GM21390 (cell line): ENCODE measurements around the gene STYXL1.
"Not testable (repeated sequence)": the region's sequence is repeated elsewhere in the genome, so short reads cannot be mapped to it uniquely, and the experiment has no call there.

Experiments used
- ATAC-seq: cut with Tn5 transposase; IDR thresholded peaks from one replicate; pipeline ENCODE4 v1.9.1; 2021; ENCODE audit not compliant: unreplicated experiment

STYXL1 gene

DNA sequence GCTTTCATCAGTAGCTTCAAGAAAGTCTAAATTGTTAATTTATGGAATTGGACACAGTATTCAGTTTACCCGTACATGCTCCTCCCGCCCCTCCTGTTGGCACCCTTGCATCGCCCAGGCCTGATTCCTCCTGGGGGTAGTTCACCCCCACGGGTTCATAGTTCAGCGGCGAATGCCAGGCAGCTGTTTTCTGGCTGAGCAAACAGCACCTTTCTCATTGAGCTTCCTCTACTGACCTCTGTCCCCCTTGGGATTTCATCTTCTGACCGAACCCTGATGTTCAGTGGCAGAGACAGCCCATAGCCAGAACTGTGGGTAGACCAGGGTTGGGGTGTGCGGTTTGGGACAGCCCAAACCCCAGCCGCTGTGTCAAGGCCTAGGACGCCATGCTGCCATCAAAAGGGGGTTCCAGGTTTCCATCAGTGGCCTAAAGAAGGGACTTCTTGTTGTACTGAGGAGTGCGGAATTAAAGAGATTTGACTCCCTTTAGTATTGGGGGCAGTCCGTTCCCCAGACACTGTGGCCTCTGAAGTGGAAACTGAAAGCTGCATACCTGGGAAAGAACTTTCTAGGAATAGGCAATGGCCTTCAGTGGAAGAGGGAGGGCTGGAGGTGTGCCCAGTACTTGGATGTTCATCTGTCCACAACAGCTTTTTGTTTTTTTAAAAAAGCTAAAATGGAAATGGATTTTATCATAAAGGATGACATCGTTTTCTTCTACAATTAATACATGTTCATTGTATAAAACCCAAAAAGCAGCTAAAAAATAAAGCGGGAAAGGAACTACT, 19.1 kb upstream of the STYXL1 start:
- no peak for ATAC-seq

DNA sequence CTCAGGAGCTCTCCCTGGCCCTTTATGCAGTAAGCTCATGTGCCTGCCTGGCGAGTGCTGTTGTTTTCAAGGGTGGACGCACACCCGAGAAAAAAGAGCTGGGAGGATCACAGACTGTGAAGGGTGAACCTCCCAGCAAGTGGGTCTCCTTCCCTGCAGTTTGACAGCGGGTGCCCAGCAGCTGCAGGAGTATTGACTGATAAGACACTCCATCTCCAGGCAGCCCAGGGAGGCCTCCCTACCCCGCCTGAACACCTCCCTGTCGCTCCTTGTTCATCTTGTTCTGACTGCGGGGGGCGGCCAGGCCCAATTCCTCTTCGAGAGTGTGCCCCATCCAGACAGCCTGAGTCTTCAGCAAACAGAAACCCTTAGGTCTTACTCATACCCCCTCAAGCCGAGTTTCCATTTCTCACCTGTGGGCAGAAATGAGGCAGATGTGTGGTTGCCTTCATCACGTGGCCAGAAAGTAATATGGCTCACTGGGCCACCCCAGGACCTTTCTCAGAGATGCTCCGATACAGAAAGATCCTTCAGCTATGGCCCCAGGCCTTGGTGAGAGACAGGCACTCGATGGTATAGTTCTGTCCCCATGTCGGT, 17.3 kb upstream of the STYXL1 start:
- ATAC-seq: no peak

DNA sequence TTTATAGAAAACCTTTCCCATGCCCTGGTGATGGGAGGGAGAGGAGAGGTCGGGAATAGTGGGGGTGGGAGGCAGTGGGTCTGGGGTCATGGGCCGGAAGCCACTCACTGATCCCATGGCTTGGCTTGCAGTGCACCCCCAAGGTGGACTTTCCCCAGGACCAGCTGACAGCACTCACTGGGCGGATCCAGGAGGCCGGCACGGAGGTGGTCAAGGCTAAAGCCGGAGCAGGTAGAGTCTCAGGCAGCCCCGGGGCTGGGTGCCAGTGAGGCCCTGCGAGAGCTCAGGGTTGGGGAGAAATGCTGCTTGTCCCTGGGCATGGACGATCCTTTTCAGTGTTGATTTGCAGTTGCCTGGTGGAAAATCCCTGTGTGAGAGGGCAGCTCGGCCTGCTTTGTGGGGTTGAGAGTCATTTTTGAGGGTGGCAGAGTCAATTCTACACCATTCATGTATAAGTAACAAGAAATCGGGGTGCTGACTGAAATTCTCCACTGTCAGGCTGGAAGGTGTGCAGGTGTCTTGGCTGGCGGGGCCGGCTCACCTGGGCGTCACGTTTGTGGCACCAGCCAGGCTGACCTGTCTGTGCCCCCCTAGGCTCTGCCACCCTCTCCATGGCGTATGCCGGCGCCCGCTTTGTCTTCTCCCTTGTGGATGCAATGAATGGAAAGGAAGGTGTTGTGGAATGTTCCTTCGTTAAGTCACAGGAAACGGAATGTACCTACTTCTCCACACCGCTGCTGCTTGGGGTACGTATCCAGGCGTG, 16.6 kb upstream of the STYXL1 start:
- ATAC-seq: no peak

DNA sequence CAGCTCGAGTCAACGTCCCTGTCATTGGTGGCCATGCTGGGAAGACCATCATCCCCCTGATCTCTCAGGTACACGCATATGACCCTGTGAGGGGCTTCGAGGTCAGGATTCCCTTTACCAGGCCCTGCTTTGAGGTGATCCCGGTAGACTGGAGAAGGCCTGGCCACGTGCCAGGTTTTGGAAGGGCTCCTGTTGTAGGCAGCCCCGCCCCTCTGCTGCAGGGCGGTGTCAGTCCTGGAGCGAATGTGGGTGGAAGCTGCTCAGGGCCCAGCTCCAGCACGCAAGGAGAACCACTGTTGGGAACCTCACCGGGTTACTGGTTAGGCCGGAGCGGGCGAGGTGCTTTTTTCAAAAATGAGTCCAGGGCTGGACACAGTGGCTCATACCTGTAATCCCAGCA, 15.7 kb upstream of the STYXL1 start:
- ATAC-seq: no peak

DNA sequence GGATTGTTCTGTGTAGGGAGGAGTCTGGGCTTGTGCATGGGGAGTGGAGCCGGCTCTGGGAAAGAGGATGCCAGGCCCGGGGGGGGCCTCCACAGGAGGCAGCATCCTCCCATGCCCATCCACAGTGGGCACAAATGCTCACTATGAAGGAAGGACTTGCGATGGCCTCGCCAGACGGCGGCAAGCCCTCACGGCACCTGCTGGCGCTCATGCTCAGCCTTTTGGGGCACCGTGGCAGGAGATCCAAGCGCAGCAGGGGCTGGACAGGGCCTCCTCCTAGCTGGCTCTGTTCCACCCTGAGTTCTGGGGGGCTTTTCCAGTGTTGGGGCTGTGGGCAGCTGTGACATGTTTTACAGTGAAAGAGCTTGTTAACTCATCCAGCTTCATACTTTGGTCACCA, 15.3 kb upstream of the STYXL1 start:
- ATAC-seq: no peak

DNA sequence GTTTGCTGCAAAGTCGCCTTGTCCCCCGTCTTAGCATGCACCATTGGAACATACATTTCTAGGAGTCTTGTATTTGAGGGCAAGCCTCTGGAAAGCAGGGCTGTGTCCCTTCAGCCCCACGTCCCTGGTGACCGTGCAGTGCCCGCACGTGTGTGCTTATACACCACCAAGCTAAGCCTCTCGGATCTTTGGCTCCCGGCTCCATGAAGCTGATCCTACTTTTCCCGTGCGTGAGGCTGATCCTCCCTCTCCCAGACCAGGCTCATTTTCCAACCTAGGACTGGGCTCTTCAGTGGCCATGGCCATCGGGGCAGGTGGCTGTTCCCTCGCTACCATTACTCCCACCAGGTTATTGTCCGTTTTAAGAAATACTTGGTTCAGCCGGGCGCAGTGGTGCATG, 14.5 kb upstream of the STYXL1 start:
- no peak for ATAC-seq

DNA sequence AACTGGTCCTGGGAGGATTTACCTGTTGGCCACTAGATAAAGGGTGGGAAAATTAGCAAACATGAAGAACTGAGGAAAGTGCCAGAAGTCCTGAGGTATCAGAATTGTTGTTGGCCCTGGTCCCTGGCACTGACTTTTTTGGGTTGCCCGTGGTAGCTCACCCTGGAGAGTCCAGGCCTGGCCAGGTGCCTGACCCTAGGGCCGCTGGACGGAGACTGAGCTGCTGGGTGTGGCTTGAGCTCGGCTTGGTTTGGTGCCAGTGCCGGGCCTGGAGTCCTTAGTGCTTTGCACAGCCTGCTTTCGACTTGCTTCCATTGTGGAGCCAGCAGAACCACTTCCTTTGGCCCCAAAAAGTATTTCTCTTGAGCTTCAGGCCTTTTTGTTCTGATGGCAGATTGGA, 13.0 kb upstream of the STYXL1 start:
- ATAC-seq: no peak

DNA sequence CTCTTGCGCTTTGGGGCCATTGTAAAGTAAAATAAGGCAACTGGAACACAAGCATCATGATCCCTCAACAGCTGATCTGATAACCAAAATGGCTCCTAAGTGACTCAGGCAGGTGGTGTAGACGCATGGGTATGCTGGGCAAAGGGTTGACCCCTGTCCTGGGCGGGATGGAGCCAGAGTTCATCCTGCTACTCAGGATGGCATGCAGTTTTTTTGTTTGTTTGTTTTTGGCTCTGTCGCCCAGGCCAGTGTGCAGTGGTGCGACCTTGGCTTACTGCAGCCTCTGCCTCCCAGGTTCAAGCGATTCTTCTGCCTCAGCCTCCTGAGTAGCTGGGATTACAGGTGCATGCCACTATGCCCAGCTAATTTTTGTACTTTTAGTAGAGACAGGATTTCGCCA, 10.9 kb upstream of the STYXL1 start:
- not testable (repeated sequence) for ATAC-seq

DNA sequence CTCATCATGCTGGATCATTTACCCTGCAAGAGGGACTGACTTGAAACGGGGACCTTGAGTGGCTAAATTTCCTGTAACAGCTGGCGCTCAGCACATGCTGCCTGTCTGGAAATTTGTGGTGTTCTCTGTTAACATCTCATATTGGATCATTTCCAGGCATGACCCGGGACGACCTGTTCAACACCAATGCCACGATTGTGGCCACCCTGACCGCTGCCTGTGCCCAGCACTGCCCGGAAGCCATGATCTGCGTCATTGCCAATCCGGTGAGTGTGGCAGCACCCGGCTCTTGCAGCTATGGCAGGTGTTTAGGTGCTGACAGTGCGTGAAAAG, 10.0 kb upstream of the STYXL1 start:
- ATAC-seq: no peak

DNA sequence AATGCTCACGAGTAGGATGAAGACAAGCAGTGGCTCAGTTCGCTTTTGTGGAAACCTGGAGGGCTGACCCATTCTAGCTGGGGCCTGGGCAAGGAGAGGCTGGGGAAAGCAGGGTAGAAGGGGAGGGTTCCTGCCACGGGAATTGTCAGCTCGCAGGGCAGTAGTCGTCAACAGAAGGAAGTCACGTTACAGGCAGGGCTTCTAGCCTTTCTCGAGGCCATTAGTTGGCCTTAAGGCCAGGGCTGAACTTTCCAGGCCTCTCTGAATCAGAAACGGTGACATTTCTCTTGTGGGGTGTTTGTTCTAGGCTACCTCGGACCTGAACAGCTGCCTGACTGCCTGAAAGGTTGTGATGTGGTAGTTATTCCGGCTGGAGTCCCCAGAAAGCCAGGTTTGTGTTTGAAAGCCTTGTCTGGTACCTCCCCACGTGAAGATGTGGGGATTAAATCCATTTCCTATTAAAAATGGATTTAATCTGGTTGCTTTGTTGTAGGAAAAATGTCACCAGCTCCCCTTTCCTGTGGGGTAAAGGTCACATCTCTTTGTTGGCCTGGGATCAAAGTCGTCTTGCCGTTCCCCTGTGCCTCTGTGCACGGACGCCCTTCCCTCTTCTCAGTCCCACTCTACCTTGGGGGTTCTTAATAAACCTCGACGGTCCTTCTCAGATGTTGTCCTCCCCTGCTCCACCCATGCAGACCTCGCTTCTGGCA, 9.5 kb upstream of the STYXL1 start:
- ATAC-seq: no peak

DNA sequence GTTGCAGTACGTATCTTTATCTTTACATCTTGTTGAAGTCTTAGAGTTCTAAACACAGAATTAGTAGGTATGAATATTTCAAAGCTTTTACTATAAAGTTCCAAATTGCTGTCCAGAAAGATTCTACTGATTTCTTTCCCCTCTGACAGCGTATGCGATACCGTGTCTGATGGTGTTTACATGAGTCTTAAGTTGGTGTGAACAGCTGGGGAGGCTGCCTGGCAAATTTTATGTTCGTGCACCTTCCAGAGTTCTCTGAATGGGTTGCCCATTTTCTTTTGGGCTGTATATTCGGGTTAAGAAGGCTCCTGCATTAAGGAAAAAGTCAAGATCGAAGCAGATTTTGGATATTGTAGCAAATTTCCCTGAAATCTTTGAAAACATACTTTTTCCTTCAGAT, 8.4 kb upstream of the STYXL1 start:
- ATAC-seq: no peak

DNA sequence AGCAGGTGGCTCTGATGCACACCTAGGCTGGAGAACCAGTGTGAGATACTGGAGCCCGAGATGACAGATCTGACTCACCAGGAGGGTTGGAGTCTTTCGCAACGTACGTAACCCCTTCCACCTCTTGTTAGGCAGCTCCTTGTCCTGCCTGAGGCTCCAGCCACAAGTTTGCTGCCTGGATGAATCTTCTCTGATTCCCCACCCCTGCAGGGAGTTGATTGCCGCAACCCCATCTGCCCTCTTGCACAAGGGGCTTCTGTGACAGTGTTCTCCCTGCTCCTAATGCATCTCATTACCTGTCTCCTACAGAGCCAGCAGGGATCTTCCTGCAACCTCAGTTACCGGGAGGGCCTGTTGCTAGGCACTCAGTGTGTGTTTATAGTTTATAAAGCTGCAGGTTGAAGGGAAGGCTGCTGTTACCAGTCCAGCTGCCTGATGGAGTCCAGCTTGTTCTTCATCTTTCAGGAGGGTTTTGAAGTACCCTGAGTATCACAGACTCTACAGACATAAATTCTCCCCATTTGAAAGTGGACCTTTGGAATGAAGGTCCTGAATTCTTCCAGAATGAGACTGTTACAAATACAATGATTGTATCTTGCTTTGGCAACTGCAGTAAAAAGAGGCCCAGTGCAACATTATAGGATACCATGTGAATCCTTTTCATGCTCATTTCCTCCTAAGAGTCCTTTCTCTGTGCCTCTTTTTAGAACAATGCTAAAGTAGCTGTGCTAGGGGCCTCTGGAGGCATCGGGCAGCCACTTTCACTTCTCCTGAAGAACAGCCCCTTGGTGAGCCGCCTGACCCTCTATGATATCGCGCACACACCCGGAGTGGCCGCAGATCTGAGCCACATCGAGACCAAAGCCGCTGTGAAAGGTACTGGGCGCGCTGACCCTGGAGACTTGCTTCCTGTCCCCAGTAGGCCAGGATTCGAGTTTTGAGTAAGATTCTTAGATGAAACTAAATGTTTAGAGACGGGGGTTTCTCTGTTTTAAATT, 6.6 kb upstream of the STYXL1 start:
- no peak for ATAC-seq

DNA sequence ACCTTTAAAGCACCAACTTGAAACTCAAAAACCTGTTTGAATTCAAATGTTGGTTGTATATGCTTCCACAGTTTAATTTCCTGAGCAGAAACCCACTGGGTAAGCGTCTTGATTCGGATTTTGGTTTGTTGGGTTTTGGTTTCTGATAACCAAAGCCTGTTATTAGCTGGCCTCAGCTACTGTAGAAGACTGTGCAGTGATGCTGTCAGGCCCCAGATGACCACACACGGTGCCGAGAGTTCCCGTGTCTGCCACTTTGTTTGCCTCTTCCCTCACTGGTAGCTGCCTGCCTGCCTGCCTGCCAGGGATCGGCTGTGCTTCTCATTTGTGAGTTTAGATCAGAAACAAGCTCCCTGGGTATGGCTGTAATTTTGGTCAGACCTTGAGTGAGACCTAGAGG, 5.7 kb upstream of the STYXL1 start:
- ATAC-seq: no peak

DNA sequence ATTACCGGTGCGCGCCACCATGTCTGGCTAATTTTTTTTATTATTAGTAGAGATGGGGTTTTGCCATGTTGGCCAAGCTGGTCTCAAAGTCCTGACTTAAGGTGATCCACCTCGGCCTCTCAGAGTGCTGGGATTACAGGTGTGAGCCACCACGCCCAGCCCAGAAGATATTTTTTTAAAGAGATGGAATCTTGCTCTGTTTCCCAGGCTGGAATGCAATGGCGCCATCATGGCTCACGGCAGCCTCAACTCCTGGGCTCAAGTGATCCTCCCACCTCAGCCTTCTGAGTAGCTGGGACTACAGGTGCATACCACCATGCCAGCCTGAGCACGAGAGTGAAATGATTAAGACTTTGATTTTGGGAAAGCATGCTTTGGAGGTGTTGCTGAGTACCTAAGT, 4.9 kb upstream of the STYXL1 start:
- not testable (repeated sequence) for ATAC-seq

DNA sequence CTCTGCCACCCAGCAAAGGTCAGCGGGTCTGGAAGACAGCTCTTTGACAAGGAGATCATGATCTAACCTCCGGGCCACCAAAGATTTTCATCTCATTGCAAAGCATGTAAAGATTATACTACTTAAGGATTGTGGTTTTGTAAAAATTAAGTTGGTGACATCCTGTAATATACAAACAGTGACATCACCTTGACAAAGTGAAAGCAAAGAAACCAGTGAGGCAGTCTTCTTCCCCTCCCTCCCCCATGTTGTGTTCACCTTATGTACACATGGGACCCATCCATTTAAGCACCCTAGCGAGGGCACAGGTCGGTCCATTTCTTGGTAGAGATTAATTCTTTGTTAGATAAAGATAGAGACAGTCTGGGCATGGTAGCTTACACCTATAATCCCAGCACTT, 4.0 kb upstream of the STYXL1 start:
- no peak for ATAC-seq

DNA sequence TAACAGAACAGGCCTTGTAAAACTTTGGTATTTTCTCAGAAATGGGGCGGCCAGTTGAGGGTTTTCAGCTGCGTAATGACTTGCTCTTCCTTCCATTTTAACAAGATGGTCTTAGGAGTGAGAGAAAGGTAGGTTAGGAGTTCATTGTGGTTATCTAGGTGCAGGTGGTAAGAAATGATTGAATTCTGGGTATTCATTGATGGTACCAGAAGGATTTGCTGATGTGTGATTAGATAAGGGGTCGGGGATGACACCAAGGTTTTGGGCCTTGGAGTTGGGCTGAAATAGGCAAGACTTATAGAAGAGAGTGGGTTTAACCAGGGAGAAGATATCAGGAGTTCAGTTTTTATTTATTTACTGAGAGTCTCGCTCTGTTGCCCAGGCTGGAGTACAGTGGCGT, 2.7 kb upstream of the STYXL1 start:
- no peak for ATAC-seq

DNA sequence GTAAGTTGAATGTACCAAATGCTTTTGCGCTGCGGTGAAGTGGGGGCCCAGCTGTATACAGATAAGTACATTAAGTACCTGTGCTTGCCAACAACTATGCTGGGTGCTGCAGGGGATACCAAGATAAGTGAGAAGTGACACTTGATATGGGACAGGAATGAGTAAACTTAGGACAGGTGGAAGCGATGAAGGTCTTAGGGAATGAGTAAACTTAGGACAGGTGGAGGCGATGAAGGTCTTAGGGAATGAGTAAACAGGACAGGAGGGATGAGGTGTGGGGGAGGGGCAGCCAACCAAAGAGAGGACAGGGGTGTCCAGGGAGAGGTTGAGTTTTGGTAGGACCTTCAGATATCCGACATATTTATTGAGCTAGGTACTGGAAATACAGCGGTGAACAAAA, 1.5 kb upstream of the STYXL1 start:
- no peak for ATAC-seq

DNA sequence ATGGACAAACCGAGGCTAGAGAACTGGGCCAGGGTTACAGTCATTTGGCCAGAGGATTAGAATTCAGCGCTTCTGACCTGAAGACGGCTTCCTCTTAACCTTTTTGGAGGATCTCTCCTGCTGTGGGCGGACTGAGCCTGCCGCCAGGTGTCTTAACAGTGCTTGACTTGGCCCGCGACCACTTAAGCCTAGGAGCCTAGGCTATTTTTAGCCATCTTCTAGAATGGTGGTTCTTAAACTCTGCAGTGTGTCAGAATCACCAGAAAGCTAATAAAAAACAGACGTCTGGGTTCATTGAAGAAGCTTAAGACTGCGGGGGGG, 828 bp upstream of the STYXL1 start:
- no peak for ATAC-seq

DNA sequence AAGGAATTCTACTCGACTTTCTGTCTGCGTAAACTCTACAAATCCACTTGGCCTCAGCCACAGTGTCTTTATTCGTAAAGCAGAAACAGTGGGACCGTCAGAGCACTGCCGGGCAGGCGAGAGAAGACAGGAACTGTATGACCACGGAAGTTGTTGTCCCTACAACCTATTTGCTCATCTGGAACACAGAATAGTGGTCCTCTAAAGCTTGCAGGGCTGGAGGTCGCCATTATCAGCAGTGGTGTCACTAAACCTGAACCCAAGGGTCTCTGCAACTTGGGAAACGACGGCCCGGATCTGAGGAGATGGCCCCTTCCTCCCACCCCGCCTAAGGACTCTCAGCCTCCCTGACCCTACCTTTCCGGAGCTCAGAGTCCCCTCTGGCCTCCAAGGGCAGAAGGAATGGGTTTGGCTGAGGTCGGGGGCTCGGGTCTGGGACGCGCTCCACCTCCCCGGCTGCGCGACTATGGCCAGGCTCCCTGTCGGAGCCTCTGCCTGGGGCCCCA, 442 bp downstream of the STYXL1 start:
- no peak for ATAC-seq

DNA sequence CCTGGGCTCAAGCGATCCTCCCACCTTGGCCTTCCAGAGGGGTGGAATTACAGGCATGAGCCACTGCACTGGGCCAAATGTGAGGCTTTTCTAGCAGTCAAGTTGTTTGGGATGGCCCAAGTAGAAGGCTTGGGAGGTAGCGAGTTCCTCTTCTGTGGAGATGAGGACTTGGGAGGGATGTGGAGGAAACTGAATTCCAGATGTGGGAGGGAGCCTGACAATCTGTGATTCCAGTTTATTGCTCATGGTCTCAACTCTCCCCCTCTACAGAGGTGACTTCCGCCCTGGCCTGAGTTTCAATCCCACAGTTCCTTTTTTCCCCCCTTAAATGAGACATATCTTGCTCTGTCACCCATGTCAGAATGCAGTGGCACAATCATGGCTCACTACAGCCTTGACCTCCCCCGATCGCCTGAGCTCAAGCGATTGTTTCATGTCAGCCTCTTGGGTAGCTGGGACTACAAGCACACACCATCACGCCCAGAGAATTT, 3.4 kb downstream of the STYXL1 start:
- no peak for ATAC-seq
